GM18873 (cell line): ENCODE data around the gene EFNA3.
"Not testable (repeated sequence)": the region's sequence is repeated elsewhere in the genome, so short reads cannot be mapped to it uniquely, and the experiment has no call there.

Source experiments
- ATAC-seq: cut with Tn5 transposase; IDR thresholded peaks from one replicate; pipeline ENCODE4 v1.9.1; 2021; ENCODE audit warnings: mild to moderate bottlenecking, moderate library complexity, moderate number of reproducible peaks; ENCODE audit not compliant: unreplicated experiment, low FRiP score

The EFNA3 gene

DNA sequence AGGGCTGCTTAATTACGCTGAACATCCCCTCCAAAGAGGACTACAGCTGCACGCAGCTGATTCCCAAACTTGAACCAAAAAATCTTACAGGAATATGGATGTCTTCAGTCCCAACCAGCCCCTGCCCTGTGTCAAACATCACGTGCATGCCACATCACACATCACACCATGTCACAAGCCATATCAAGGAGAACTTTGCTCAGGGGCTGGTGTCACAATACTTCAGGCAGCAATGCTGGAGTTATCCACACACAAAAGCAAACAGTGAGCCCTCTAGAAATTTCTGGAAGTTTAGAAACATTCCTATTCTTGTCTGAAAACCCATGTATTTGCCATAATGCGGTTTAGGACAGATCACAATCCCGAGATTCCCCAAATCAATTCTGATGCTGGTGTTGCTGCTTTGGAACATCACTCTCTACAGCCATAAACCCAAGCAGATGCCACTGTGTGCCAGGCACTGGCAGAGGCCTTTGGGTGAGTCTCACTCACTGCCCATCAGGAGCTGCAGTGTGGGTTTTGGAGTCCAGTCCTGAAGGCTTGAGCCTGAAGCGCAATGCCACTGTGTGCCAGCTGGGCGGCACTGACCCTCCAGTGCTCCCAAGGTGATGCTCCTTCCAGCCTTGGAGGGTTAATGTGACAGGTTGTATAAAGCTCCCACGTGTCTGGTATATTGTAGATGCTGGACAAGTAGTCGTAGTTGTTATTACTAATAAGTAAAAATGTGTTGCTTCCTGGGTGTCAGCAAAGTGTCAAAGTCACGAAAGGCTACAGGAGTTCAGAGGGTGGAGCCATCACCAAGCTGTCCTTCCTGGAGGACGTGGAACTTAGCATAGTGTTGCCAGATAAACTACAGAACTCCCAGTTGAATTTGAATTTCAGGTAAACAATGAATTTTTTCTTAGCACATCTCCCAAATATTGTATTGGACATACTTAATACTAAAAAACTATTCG lies 28.9 kb downstream of the EFNA3 start:
- no peak for ATAC-seq

DNA sequence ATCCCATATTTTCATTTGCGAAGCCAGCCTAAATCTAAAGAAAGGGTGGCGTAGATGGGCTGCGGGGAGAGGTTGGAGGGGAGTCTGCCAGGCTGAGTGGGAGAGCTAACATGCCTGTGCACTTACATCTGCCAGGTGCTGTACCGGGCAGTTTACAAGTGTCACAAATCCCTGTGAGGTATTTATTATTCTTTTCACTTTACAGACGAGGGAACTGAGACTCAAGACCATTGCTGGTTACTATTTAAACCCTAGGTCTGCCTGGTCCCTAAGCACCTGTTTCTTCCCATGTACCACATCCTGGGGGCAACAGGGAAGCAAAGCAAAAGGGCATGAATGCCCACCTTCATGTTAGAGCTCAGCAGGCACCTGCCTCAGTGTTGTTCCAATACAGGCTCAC lies 29.7 kb downstream of the EFNA3 start:
- no peak for ATAC-seq

- ATAC-seq, result no peak
Measured at GRCh38 chr1:155110381-155110780, 31.7 kb downstream of the EFNA3 start.

GRCh38 chr1:155110826-155111225 lies 32.2 kb downstream of the EFNA3 start:
- no peak for ATAC-seq

GRCh38 chr1:155113450-155113980 lies 34.9 kb downstream of the EFNA3 start:
- ATAC-seq, result no peak

DNA sequence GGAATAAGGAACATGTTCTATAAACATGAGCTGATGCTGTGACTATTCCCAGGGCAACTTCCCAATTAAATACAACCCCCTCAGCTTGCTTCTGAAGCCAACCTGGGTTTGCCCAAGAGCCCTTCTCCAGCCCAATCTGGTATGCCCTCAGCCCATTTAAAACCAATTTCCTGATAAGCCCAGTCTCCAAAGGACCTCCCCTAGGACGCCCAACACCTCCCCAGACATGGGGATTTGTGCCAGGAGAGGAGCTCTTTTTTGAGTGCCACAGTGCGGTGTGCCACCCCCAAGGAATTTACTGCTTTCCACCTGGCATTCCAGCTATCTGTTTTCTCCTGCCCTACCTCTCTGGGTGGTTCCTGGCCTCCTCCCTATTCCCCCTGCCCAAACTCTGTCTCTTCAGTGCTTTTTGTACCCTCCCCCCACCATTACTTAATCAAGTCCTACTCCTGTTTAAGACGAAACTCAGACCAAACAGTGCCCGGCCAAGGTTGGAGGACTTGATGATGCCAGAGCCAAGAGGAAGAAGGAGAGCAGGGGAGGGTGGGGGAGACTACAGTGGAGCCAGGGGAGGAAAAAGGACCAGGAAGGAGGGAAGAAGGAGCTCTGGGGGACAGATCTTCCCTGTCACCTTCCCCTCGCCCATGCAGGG lies 37.6 kb downstream of the EFNA3 start:
- ATAC-seq, result no peak

DNA sequence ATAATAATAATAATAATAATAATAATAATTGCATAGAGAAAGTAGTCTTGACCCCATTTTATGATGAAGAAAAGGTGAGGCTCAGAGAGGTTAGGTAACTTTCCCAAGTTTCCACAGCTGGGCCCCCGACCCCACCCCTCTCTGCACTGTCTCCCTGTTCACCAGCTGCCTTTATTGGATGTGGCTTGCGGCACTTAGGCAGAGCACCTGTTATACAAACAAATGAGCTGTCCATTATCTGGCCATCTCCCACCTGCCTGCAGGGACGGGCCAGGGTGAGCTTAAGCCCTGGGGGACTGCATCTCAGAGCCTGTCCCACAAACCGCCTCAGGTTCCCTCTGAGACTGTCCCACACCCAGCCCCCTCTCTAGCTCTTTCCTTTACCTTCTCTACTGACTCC lies 39.0 kb downstream of the EFNA3 start:
- no peak for ATAC-seq

DNA sequence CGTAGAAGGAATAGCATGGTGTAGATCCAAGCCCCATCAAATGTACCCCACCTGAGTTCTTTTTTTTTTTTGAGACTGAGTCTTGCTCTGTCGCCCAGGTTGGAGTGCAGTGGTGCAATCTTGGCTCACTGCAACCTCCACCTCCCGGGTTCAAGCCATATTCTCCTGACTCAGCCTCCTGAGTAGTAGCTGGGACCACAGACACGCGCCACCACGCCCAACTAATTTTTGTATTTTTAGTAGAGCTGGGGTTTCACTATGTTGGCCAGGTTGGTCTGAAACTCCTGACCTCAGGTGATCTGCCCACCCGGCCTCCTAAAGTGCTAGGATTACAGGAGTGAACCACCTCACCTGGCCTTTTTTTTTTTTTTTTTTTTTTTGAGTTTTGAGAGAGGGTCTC lies 39.5 kb downstream of the EFNA3 start:
- not testable (repeated sequence) for ATAC-seq

DNA sequence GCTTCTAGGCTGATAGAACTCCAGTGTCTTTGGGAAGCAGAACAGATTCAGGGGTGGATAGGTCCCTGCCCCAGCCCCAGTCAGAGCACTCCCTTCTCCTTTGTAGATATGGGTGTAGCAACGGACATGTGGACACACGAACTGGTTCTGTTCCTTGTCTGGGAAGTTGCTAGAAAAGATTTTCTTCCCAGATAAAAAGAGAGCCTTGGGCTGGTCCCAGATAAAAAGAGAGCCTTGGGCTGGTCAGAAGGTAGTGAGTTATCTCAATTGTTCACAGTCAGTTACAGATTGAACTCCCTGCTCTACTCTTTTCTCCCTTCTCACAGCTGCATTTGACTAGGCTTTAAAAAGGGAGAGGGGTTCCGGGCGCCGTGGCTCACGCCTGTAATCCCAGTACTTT lies 41.6 kb downstream of the EFNA3 start:
- ATAC-seq, result no peak

DNA sequence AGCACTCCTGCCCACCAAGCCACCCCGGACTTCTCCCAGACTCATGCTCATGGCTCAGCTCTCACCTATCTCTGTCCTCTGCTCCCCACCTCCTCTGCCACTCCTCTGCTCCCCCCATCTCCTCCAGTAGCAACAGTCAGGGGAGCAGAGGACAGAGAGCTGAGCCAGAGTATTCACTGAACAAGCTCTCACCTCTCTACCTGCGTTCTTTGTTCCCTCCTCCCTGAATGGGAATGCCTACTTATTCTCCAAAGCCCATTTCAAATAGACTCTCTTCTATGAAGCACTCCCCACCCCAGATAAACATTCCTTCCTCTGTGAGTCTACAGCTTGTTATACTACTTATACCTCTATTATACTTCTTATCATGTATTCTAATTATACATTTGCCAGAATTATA lies 42.6 kb downstream of the EFNA3 start:
- no peak for ATAC-seq

DNA sequence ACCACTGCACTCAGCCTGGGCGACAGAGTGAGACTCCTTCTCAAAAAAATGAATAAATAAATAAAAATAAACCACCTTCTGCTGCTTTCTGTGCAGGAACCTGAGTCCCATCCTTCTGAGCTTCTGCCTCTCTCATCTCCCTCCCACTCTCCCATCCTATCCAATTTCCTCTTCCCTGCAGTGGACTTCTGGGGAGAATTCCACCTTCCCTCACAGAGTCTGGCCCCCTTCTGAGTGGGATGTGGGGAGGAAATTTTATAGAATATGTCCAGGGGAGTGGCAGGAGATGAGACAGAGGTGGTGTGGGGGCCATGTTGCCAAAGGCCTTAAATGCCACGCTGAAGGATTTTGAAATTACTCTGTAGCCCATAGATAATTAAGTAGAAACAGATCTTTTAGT lies 43.7 kb downstream of the EFNA3 start:
- no peak for ATAC-seq

DNA sequence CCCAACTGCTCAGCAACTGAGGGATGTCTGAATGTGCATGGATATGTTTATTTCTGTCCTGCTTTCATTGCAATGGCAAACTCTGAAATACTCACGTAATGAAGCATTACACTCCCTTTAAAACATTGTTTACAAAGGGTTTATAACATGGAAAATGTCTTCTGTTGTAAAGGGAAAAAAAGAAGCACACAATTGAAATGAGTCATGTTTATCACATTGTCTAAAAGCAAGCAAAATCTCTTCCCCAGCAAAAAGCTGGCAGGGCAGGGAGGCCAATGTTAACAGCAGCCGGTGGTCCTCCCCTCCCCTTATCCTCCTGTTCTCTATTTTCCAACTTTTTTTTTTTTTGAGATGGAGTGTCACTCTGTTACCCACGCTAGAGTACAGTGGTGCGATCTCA lies 45.2 kb downstream of the EFNA3 start:
- no peak for ATAC-seq

GRCh38 chr1:155124503-155125463 lies 46.1 kb downstream of the EFNA3 start:
- ATAC-seq, result no peak

GRCh38 chr1:155125511-155125945 lies 46.9 kb downstream of the EFNA3 start:
- ATAC-seq, result no peak

- ATAC-seq, result no peak
Measured at GRCh38 chr1:155125946-155126555, 47.4 kb downstream of the EFNA3 start.

DNA sequence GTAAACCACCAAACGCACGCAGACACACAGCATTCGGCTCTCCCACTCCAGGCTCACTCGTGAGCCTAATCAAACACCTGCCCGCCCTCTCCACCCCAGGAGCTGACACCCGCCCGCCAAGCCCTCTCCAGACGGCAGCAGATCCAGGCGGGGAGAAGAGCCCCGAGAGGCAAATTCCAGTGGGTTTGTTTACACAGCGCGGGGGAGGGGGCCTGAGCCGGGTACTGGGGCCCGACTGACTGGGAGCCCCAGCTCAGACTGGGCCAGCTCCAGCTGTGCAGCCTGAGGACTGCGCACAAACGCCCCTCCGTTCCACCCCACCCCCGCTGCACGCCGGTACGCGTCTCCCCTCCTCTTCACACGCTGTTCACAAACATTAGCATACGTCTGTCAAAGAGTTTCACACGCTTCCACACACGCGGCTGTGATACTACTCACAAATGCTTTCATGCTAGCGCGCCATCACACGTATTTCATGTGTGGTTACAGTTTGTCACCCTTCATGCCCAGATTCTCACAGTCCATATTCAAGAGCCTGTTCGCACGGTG lies 48.0 kb downstream of the EFNA3 start:
- no peak for ATAC-seq

DNA sequence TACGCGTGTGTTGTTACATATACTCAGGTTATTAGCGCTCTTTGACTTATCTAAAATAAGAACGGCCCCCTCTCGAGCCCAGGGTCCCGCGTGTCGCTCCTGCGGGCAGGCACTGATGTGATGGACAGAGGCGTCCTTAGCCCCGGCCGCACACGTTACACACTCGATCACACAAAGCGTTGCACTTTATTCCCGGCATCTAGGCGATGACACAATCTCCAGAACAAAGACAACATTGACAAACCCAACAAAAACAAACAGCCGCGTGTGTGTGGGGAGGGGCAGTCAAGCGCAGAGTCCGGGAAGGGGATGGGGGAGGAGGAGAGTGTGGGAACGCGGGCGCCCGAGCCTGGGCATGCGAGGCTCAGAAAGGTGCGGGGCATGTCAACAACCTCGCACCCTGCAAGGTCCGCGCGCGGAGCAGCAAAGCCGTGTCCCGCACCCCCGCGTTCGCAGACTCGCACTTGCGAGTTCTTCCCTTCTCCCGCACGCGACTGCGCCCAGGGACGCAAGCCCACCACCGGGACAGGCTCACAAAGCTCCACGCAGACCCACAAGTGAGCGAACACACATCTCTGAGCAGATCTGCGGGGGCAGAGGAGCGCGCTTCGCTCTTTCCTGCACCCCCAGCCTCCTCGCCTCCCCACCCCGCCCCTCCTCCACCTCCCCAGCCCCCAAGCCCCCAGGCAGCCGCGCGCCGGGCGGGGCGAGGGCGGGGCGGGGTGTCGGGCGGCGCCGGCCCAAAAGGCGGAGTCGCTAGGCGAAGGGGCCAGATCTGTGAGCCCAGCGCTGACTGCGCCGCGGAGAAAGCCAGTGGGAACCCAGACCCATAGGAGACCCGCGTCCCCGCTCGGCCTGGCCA lies 48.7 kb downstream of the EFNA3 start, which contains the start of gene EFNA1:
EFNA1 (plus strand) TSS at position 772 of the 862 bp plus-strand sequence. CDS start 102 bp downstream, outside the sequence.
- ATAC-seq, result no peak

GRCh38 chr1:155127967-155128754 lies 49.5 kb downstream of the EFNA3 start:
- ATAC-seq, result no peak
